K562 treated with DMSO at 1 percent for 12 hours (cell line): ENCODE results near the gene BLOC1S6. TPM values are rescaled to one million over a fixed set of nuclear protein-coding genes. Genes with fewer than 3 reads are reported as not detected.

ENCODE experiments used
- total RNA-seq: library from RNA; unstranded; fragments of 300-600 nt; gene quantifications from 2 replicates; pipeline ENCODE4 v1.2.3, GENCODE V29; 2022; ENCODE audit not compliant: insufficient read depth

BLOC1S6 gene, protein sequence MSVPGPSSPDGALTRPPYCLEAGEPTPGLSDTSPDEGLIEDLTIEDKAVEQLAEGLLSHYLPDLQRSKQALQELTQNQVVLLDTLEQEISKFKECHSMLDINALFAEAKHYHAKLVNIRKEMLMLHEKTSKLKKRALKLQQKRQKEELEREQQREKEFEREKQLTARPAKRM
- total RNA-seq: 14.9 and 39.9 TPM in 2 replicates

GRCh38 chr15:45587095-45587862, at the start of gene BLOC1S6:
BLOC1S6 (plus strand) TSS chr15:45587379; CDS start chr15:45587444, 65 bp downstream.

GRCh38 chr15:45634432-45635190, 47.4 kb downstream of the BLOC1S6 start, which contains the start of gene SQOR:
SQOR (plus strand) TSS chr15:45635029; CDS start chr15:45658924, 23,895 bp downstream.

Other genes with a start within 250 kb of the BLOC1S6 start
- gene GATM, start 208.8 kb upstream of the BLOC1S6 start, total RNA-seq: 0.80 and 2.1 TPM in 2 replicates
- gene SLC30A4, start 64.6 kb upstream of the BLOC1S6 start, total RNA-seq: 0.77 and 1.4 TPM in 2 replicates
- gene SQOR, start 47.6 kb downstream of the BLOC1S6 start, total RNA-seq: 4.7 and 5.2 TPM in 2 replicates